ENCODE data around the gene FBXL22.

Gene FBXL22

GRCh38 chr15:63572749-63573464 is 24.3 kb upstream of the FBXL22 start:
- no peaks in the 10 kb centered on the region for H3K27me3 ChIP-seq (ENCODE audit: insufficient read depth, low read length)
- no peaks in the 10 kb centered on the region for H3K9me3 ChIP-seq (ENCODE audit: insufficient read depth, low read depth, low read length)
- no peaks in the 10 kb centered on the region; the same call in 1 of the 2 replicates for H3K36me3 ChIP-seq (ENCODE audit: insufficient read depth, low read depth, low read length)
- H3K4me3 ChIP-seq (ENCODE audit: low read length): no peak overlapping the region
- no peaks in the 10 kb centered on the region for H3K4me1 ChIP-seq (ENCODE audit: insufficient read depth, low read length)
- no peak overlapping the region for H3K27ac ChIP-seq (ENCODE audit: low read length)
- H3K9ac ChIP-seq (ENCODE audit: low read depth, low read length): no peak overlapping the region

GRCh38 chr15:63573533-63573932 is 23.7 kb upstream of the FBXL22 start:
- Histone ChIP-seq H3K4me1 (ENCODE audit: insufficient read depth, low read length) (no peaks in the 10 kb centered on the region), H3K36me3 (ENCODE audit: insufficient read depth, low read depth, low read length) (no peaks in the 10 kb centered on the region; the same call in 1 of the 2 replicates), H3K9ac (ENCODE audit: low read depth, low read length) (no peak overlapping the region), H3K9me3 (ENCODE audit: insufficient read depth, low read depth, low read length) (no peaks in the 10 kb centered on the region), H3K4me3 (ENCODE audit: low read length) (no peak overlapping the region), H3K27me3 (ENCODE audit: insufficient read depth, low read length) (no peaks in the 10 kb centered on the region), H3K27ac (ENCODE audit: low read length) (no peak overlapping the region)

GRCh38 chr15:63575312-63575711 is 21.9 kb upstream of the FBXL22 start:
- Histone ChIP-seq H3K36me3 (ENCODE audit: insufficient read depth, low read depth, low read length) (no peaks in the 10 kb centered on the region; the same call in 1 of the 2 replicates), H3K27ac (ENCODE audit: low read length) (no peak overlapping the region), H3K27me3 (ENCODE audit: insufficient read depth, low read length) (no peaks in the 10 kb centered on the region), H3K9ac (ENCODE audit: low read depth, low read length) (no peak overlapping the region), H3K9me3 (ENCODE audit: insufficient read depth, low read depth, low read length) (no peaks in the 10 kb centered on the region), H3K4me3 (ENCODE audit: low read length) (no peak overlapping the region), H3K4me1 (ENCODE audit: insufficient read depth, low read length) (no peaks in the 10 kb centered on the region)

GRCh38 chr15:63576441-63576840 is 20.7 kb upstream of the FBXL22 start:
- Histone ChIP-seq H3K27ac (ENCODE audit: low read length) (no peak overlapping the region), H3K36me3 (ENCODE audit: insufficient read depth, low read depth, low read length) (no peaks in the 10 kb centered on the region; the same call in 1 of the 2 replicates), H3K9ac (ENCODE audit: low read depth, low read length) (no peak overlapping the region)

GRCh38 chr15:63582179-63582578 is 15.0 kb upstream of the FBXL22 start:
- Histone ChIP-seq H3K36me3 (ENCODE audit: insufficient read depth, low read depth, low read length) (no peaks in the 10 kb centered on the region), H3K4me1 (ENCODE audit: insufficient read depth, low read length) (peaks cover 4% of the 10 kb centered on the region; the same call in 1 of the 2 replicates), H3K9me3 (ENCODE audit: insufficient read depth, low read depth, low read length) (no peaks in the 10 kb centered on the region), H3K27ac (ENCODE audit: low read length) (no peak overlapping the region), H3K9ac (ENCODE audit: low read depth, low read length) (no peak overlapping the region), H3K27me3 (ENCODE audit: insufficient read depth, low read length) (no peaks in the 10 kb centered on the region), H3K4me3 (ENCODE audit: low read length) (no peak overlapping the region)

More at GRCh38 chr15:63576441-63576840, 20.7 kb upstream of the FBXL22 start:
- H3K27me3 ChIP-seq (ENCODE audit: insufficient read depth, low read length): no peaks in the 10 kb centered on the region
- no peak overlapping the region for H3K4me3 ChIP-seq (ENCODE audit: low read length)
- H3K9me3 ChIP-seq (ENCODE audit: insufficient read depth, low read depth, low read length): no peaks in the 10 kb centered on the region
- no peaks in the 10 kb centered on the region for H3K4me1 ChIP-seq (ENCODE audit: insufficient read depth, low read length)

GRCh38 chr15:63582718-63583426 is 14.3 kb upstream of the FBXL22 start:
- no peak overlapping the region for H3K27ac ChIP-seq (ENCODE audit: low read length)
- H3K9me3 ChIP-seq (ENCODE audit: insufficient read depth, low read depth, low read length): no peaks in the 10 kb centered on the region
- no peaks in the 10 kb centered on the region for H3K36me3 ChIP-seq (ENCODE audit: insufficient read depth, low read depth, low read length)
- peaks cover 4% of the 10 kb centered on the region; the same call in 1 of the 2 replicates for H3K4me1 ChIP-seq (ENCODE audit: insufficient read depth, low read length)
- H3K9ac ChIP-seq (ENCODE audit: low read depth, low read length): no peak overlapping the region
- no peak overlapping the region for H3K4me3 ChIP-seq (ENCODE audit: low read length)
- H3K27me3 ChIP-seq (ENCODE audit: insufficient read depth, low read length): no peaks in the 10 kb centered on the region

- H3K9me3 ChIP-seq (ENCODE audit: insufficient read depth, low read depth, low read length): no peaks in the 10 kb centered on the region
- no peak overlapping the region for H3K4me3 ChIP-seq (ENCODE audit: low read length)
- H3K27ac ChIP-seq (ENCODE audit: low read length): no peak overlapping the region
- H3K4me1 ChIP-seq (ENCODE audit: insufficient read depth, low read length): peaks cover 4% of the 10 kb centered on the region; the same call in 1 of the 2 replicates
- H3K27me3 ChIP-seq (ENCODE audit: insufficient read depth, low read length): no peaks in the 10 kb centered on the region
- peaks cover 26% of the 10 kb centered on the region; the same call in 1 of the 2 replicates for H3K36me3 ChIP-seq (ENCODE audit: insufficient read depth, low read depth, low read length)
- H3K9ac ChIP-seq (ENCODE audit: low read depth, low read length): no peak overlapping the region
Observed at GRCh38 chr15:63586790-63587189, 10.4 kb upstream of the FBXL22 start.

- Histone ChIP-seq H3K4me1 (ENCODE audit: insufficient read depth, low read length) (peaks cover 4% of the 10 kb centered on the region; the same call in 1 of the 2 replicates), H3K36me3 (ENCODE audit: insufficient read depth, low read depth, low read length) (peaks cover 26% of the 10 kb centered on the region; the same call in 1 of the 2 replicates), H3K4me3 (ENCODE audit: low read length) (no peak overlapping the region), H3K9me3 (ENCODE audit: insufficient read depth, low read depth, low read length) (no peaks in the 10 kb centered on the region), H3K27me3 (ENCODE audit: insufficient read depth, low read length) (no peaks in the 10 kb centered on the region), H3K9ac (ENCODE audit: low read depth, low read length) (no peak overlapping the region), H3K27ac (ENCODE audit: low read length) (no peak overlapping the region)
Observed at GRCh38 chr15:63587527-63587926, 9.7 kb upstream of the FBXL22 start.

GRCh38 chr15:63588826-63589225 is 8.4 kb upstream of the FBXL22 start:
- Histone ChIP-seq H3K4me3 (ENCODE audit: low read length) (no peak overlapping the region), H3K4me1 (ENCODE audit: insufficient read depth, low read length) (no peaks in the 10 kb centered on the region), H3K9me3 (ENCODE audit: insufficient read depth, low read depth, low read length) (no peaks in the 10 kb centered on the region), H3K9ac (ENCODE audit: low read depth, low read length) (no peak overlapping the region), H3K27me3 (ENCODE audit: insufficient read depth, low read length) (no peaks in the 10 kb centered on the region), H3K27ac (ENCODE audit: low read length) (no peak overlapping the region), H3K36me3 (ENCODE audit: insufficient read depth, low read depth, low read length) (peaks cover 30% of the 10 kb centered on the region; the same call in 1 of the 2 replicates)

GRCh38 chr15:63593705-63594671 is 3.2 kb upstream of the FBXL22 start:
- Histone ChIP-seq H3K27ac (ENCODE audit: low read length) (no peak overlapping the region), H3K9ac (ENCODE audit: low read depth, low read length) (no peak overlapping the region), H3K9me3 (ENCODE audit: insufficient read depth, low read depth, low read length) (no peaks in the 10 kb centered on the region), H3K36me3 (ENCODE audit: insufficient read depth, low read depth, low read length) (peaks cover 19% of the 10 kb centered on the region; the same call in 1 of the 2 replicates), H3K27me3 (ENCODE audit: insufficient read depth, low read length) (0 out of 2 replicates have a peak, but pooled peaks cover 6% of the 10 kb centered on the region), H3K4me3 (ENCODE audit: low read length) (no peak overlapping the region), H3K4me1 (ENCODE audit: insufficient read depth, low read length) (peaks cover 4% of the 10 kb centered on the region; the same call in 1 of the 2 replicates)

GRCh38 chr15:63595065-63595464 is 2.1 kb upstream of the FBXL22 start:
- Histone ChIP-seq H3K9me3 (ENCODE audit: insufficient read depth, low read depth, low read length) (no peaks in the 10 kb centered on the region), H3K9ac (ENCODE audit: low read depth, low read length) (no peak overlapping the region), H3K4me1 (ENCODE audit: insufficient read depth, low read length) (peaks cover 4% of the 10 kb centered on the region; the same call in 1 of the 2 replicates), H3K36me3 (ENCODE audit: insufficient read depth, low read depth, low read length) (peaks cover 17% of the 10 kb centered on the region; the same call in 1 of the 2 replicates), H3K27me3 (ENCODE audit: insufficient read depth, low read length) (peaks cover 14% of the 10 kb centered on the region; the same call in 1 of the 2 replicates), H3K27ac (ENCODE audit: low read length) (no peak overlapping the region), H3K4me3 (ENCODE audit: low read length) (no peak overlapping the region)

Data from iPS-20b (cell line).